Omental fat pad (tissue), 4 donors: Measurements from ENCODE around the gene STIMATE. TPM values are rescaled to one million over a fixed set of nuclear protein-coding genes. Genes with fewer than 3 reads are reported as not detected.

Experiments
- ATAC-seq: fragments of 150-250 bp; one replicate; pipeline ENCODE4 v1.9.1; 2016; ENCODE audit warnings: mild to moderate bottlenecking, moderate library complexity; ENCODE audit not compliant: low FRiP score
- DNase-seq: peaks from one replicate; pipeline ENCODE4 v3.0.0-alpha.2; 2019; ENCODE audit warnings: low spot score
- total RNA-seq, 4 donors: library from RNA; depleted of rRNA; stranded (reverse); fragments of >200 nt; gene quantifications; one replicate each; pipeline ENCODE4 v1.1.0, GENCODE V29; 2016
- TF ChIP-seq, protein P1 (sequence below), 3 donors: fragments of 450-650 bp; IDR thresholded peaks; one replicate each; pipeline ENCODE4 v1.5.1; 2016 to 2017; ENCODE audit warnings: antibody characterized with exemption in 3 of 3, mild to moderate bottlenecking in 3 of 3, moderate library complexity in 2 of 3

The STIMATE gene
- total RNA-seq, 4 donors from 2014 or later = 15.1 to 34.7 (median 18.8) TPM

DNA sequence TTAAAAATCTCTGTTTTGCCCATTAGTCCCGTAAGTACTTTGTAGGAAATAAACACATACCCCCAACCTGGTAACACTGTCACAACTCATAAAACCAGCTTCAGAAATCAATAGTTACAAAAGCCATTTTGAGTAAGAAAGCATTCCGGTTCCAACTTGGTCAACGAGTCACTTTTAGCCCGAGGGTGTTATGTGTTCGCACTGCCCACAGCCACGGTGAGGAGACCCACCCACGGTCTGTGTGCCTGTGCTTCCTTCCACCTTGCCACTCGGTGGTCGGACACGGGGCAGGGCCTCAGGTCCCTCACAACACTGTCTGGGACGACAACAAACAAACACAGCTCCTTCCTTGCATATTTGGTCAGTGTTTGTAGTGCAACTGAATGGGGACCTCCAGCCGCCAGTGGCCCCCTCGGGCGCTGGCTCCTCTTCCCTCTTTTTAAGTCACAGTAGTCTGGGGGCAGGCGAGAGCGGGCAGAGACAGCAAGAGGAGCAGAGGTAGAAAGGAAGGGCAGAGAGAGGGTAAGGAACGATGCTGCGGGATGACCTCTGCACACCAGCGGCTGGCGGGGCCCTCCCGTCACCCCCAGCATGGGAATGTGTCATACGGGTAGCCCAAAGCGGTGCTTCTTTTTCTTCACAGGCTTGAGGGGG, 57.3 kb downstream of the STIMATE start:
- ATAC-seq (no peak), DNase-seq (no peak)
- TF ChIP-seq, protein P1, sequence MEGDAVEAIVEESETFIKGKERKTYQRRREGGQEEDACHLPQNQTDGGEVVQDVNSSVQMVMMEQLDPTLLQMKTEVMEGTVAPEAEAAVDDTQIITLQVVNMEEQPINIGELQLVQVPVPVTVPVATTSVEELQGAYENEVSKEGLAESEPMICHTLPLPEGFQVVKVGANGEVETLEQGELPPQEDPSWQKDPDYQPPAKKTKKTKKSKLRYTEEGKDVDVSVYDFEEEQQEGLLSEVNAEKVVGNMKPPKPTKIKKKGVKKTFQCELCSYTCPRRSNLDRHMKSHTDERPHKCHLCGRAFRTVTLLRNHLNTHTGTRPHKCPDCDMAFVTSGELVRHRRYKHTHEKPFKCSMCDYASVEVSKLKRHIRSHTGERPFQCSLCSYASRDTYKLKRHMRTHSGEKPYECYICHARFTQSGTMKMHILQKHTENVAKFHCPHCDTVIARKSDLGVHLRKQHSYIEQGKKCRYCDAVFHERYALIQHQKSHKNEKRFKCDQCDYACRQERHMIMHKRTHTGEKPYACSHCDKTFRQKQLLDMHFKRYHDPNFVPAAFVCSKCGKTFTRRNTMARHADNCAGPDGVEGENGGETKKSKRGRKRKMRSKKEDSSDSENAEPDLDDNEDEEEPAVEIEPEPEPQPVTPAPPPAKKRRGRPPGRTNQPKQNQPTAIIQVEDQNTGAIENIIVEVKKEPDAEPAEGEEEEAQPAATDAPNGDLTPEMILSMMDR (IDR thresholded peaks at IDR 0.05) = no peak

GRCh38 chr3:52839268-52839575, 58.1 kb downstream of the STIMATE start:
- DNase-seq (no peak), ATAC-seq (no peak)
- TF ChIP-seq, protein P1 (IDR thresholded peaks at IDR 0.05) = no peak

GRCh38 chr3:52838561-52839267, 58.6 kb downstream of the STIMATE start:
- DNase-seq (no peak), ATAC-seq (no peak)
- TF ChIP-seq, protein P1 (IDR thresholded peaks at IDR 0.05) = no peak

- ATAC-seq (no peak), DNase-seq (no peak)
- TF ChIP-seq, protein P1 (IDR thresholded peaks at IDR 0.05) = no peak
Measured at GRCh38 chr3:52836986-52837385, 60.4 kb downstream of the STIMATE start.

DNA sequence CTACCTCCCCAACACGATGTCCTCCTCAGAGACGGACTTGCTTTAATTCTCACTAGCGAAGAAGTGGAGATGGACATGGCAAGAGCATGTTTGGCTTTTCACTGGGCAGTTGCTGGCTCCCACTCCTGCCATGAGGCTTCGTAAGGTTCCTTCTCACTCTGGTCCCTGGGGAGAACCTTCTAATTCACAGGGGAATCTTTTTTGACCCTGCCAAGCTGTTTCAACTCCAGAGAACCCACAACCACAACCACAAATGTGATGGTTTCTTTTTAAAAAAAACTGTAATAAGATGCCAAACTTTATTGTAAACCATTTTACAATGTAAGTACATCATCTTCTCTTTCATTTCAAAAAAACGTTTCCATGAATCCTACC, 60.9 kb downstream of the STIMATE start:
- TF ChIP-seq, protein P1 (IDR thresholded peaks at IDR 0.05) = no peak
- no peak for ATAC-seq
- no peak for DNase-seq

GRCh38 chr3:52835766-52836470, 61.4 kb downstream of the STIMATE start:
- ATAC-seq (no peak), DNase-seq (no peak)
- TF ChIP-seq, protein P1 (IDR thresholded peaks at IDR 0.05) = no peak
